DOHH2 (cell line): ENCODE measurements around the gene CHRNA5.

Experiments used
- H3F3A ChIP-seq: fragments of 200-600 bp; sonication (generic), shearing (Covaris generic); 2 replicates; pipeline ENCODE4 v1.6.0; 2016; ENCODE audit warnings: antibody characterized with exemption, mild to moderate bottlenecking; ENCODE audit not compliant: control insufficient read depth, insufficient read depth
- H3K27ac ChIP-seq: fragments of 200-600 bp; sonication (generic); 2 replicates; pipeline ENCODE4 v1.5.1; 2014; ENCODE audit warnings: low read depth, mild to moderate bottlenecking, low read length, moderate library complexity
- H3K27me3 ChIP-seq: fragments of 200-600 bp; sonication (generic); 2 replicates; pipeline ENCODE4 v1.6.1; 2014; ENCODE audit warnings: mild to moderate bottlenecking, low read length, mixed read lengths; ENCODE audit not compliant: control insufficient read depth
- H3K36me3 ChIP-seq: fragments of 200-600 bp; sonication (generic); 2 replicates; pipeline ENCODE4 v1.6.1; 2014; ENCODE audit warnings: mild to moderate bottlenecking, low read length, moderate library complexity, mixed read lengths; ENCODE audit not compliant: control insufficient read depth
- H3K4me1 ChIP-seq: fragments of 200-600 bp; sonication (generic); 2 replicates; pipeline ENCODE4 v1.6.1; 2014; ENCODE audit warnings: mild to moderate bottlenecking, low read length, mixed read lengths; ENCODE audit not compliant: control insufficient read depth
- H3K4me2 ChIP-seq: fragments of 200-600 bp; sonication (generic); 2 replicates; pipeline ENCODE4 v1.6.0; 2014; ENCODE audit warnings: mild to moderate bottlenecking, low read length, moderate library complexity
- H3K4me3 ChIP-seq: fragments of 200-600 bp; sonication (generic); 2 replicates; pipeline ENCODE4 v1.5.1; 2014; ENCODE audit warnings: mild to moderate bottlenecking, low read length, mixed read lengths
- H3K79me2 ChIP-seq: fragments of 200-600 bp; sonication (generic); 2 replicates; pipeline ENCODE4 v1.6.1; 2014; ENCODE audit warnings: mild to moderate bottlenecking, low read length, mixed read lengths; ENCODE audit not compliant: control insufficient read depth
- H3K9me2 ChIP-seq: fragments of 200-600 bp; sonication (generic); replicated peaks from 2 replicates; pipeline ENCODE4 v1.6.1; 2014; ENCODE audit warnings: mild to moderate bottlenecking, low read length, mixed read lengths; ENCODE audit not compliant: control insufficient read depth
- H3K9me3 ChIP-seq: fragments of 200-600 bp; sonication (generic); 2 replicates; pipeline ENCODE4 v1.6.1; 2014; ENCODE audit warnings: antibody characterized with exemption, low read length, mixed read lengths; ENCODE audit not compliant: control insufficient read depth, insufficient read depth
- H4K20me1 ChIP-seq: fragments of 200-600 bp; sonication (generic); 2 replicates; pipeline ENCODE4 v1.6.0; 2014; ENCODE audit warnings: low read depth, mild to moderate bottlenecking, antibody characterized with exemption, low read length, moderate library complexity; ENCODE audit not compliant: control insufficient read depth, insufficient read depth
- CTCF ChIP-seq: fragments of 200-600 bp; sonication (generic); IDR thresholded peaks from one replicate; pipeline ENCODE4 v1.5.1; 2014; ENCODE audit warnings: antibody characterized with exemption, mild to moderate bottlenecking, low read depth, low read length; ENCODE audit not compliant: poor library complexity, severe bottlenecking
- EZH2phosphoT487 ChIP-seq: fragments of 200-600 bp; sonication (generic); IDR thresholded peaks from 2 replicates; pipeline ENCODE4 v1.6.1; 2017; ENCODE audit warnings: borderline replicate concordance, mild to moderate bottlenecking, antibody characterized with exemption, low read length, moderate library complexity, mixed read lengths

Gene CHRNA5

GRCh38 chr15:78619022-78619950, 54.0 kb downstream of the CHRNA5 start:
- H3K79me2 ChIP-seq = no peaks in the 10 kb centered on the region
- no peaks in the 10 kb centered on the region for H4K20me1 ChIP-seq
- no peaks in the 10 kb centered on the region for H3K4me1 ChIP-seq
- H3K36me3 ChIP-seq = no peaks in the 10 kb centered on the region
- no peak overlapping the region for H3K4me2 ChIP-seq
- TF ChIP-seq EZH2phosphoT487 (no peak), CTCF (no peak)
- H3K27me3 ChIP-seq = no peaks in the 10 kb centered on the region
- no peaks in the 10 kb centered on the region for H3F3A ChIP-seq
- H3K27ac ChIP-seq = no peak overlapping the region
- H3K4me3 ChIP-seq = no peak overlapping the region
- no peaks in the 10 kb centered on the region for H3K9me2 ChIP-seq
- H3K9me3 ChIP-seq = no peaks in the 10 kb centered on the region

GRCh38 chr15:78620021-78620526, 54.8 kb downstream of the CHRNA5 start:
- Histone ChIP-seq H3K79me2 (no peaks in the 10 kb centered on the region), H3K4me1 (no peaks in the 10 kb centered on the region), H4K20me1 (no peaks in the 10 kb centered on the region), H3K9me3 (no peaks in the 10 kb centered on the region), H3F3A (no peaks in the 10 kb centered on the region), H3K27ac (no peak overlapping the region), H3K27me3 (no peaks in the 10 kb centered on the region), H3K4me2 (no peak overlapping the region), H3K9me2 (no peaks in the 10 kb centered on the region), H3K36me3 (no peaks in the 10 kb centered on the region), H3K4me3 (no peak overlapping the region)
- TF ChIP-seq EZH2phosphoT487 = no peak

- no peaks in the 10 kb centered on the region for H4K20me1 ChIP-seq
- no peak for TF ChIP-seq EZH2phosphoT487
- no peak for TF ChIP-seq CTCF
- H3K27ac ChIP-seq = no peak within 1 kb of the TSS
- H3F3A ChIP-seq = no peaks in the 10 kb centered on the region
- no peaks in the 10 kb centered on the region for H3K36me3 ChIP-seq
- H3K9me3 ChIP-seq = no peaks in the 10 kb centered on the region
- H3K79me2 ChIP-seq = no peaks in the 10 kb centered on the region
- H3K4me3 ChIP-seq = no peak within 1 kb of the TSS
- no peaks in the 10 kb centered on the region for H3K9me2 ChIP-seq
- H3K27me3 ChIP-seq = peaks cover 2% of the 10 kb centered on the region; the same call in 1 of the 2 replicates
- H3K4me2 ChIP-seq = no peak within 1 kb of the TSS
- H3K4me1 ChIP-seq = no peaks in the 10 kb centered on the region
Measured at GRCh38 chr15:78620527-78621421, 55.5 kb downstream of the CHRNA5 start, which contains the start of gene CHRNA3. TSS of gene CHRNA3 (minus strand) at chr15:78620996. CDS start at chr15:78620794, 202 bp downstream.
